Stimulated activated CD4-positive, alpha-beta T cell treated with anti-CD3 and anti-CD28 coated beads, TNF-alpha, amount 100 ng/mL, for 24 hours (primary cell): ENCODE measurements around the gene KCNAB2.

ENCODE experiments used
- DNase-seq, 3 experiments: peaks; one replicate each; pipeline ENCODE4 v3.0.0-alpha.2; 2020; ENCODE audit warnings: low read depth in 3 of 3

Gene KCNAB2

DNA sequence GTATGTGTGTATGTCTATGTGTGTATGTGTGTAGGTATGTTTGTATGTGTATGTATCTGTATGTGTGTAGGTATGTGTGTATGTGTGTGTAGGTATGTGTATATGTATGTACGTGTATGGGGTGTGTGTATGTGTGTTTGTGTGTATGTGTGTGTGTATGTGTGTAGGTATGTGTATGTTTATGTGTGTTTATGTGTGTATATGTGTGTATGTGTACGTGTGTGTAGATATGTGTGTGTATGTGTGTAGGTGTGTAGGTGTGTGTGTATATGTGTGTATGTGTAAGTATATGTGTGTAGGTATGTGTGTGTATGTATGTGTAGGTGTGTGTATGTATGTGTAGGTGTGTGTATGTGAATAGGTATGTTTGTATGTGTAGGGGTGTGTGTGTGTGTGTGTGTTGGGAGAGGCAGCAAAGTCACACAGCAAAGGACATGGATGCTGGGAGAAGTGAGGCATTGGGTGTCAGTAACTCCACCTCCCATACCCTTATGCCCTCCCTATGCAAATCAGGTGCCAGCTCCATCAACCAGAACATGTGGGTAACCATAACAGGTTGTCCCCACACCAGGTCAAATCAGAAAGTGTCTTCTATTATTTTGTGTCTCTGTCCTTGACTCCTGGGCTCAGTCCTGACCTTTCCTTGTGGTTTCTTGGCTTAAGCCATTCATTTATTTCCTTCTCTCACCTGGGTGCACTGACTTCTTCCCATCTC, 15.0 kb upstream of the KCNAB2 start:
- no peak for DNase-seq

DNA sequence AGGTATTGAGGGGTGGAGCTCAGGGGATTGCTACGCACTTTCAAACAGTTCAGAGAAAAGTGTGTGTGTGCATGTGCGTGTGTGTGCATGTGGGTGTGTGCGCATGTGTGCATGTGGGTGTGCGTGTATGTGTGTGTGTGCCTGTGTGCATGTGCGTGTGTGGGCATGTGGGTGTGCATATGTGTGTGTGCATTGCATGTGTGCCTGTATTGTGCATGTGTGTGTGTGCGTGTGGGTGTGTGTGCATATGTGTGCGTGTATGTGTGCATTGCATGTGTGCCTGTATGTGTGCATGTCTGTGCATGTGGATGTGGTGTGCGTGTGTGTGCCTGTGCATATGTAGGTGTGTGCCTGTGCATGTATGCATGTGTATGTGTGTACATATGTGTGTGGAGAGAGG, 12.6 kb upstream of the KCNAB2 start:
- DNase-seq: no peak

DNA sequence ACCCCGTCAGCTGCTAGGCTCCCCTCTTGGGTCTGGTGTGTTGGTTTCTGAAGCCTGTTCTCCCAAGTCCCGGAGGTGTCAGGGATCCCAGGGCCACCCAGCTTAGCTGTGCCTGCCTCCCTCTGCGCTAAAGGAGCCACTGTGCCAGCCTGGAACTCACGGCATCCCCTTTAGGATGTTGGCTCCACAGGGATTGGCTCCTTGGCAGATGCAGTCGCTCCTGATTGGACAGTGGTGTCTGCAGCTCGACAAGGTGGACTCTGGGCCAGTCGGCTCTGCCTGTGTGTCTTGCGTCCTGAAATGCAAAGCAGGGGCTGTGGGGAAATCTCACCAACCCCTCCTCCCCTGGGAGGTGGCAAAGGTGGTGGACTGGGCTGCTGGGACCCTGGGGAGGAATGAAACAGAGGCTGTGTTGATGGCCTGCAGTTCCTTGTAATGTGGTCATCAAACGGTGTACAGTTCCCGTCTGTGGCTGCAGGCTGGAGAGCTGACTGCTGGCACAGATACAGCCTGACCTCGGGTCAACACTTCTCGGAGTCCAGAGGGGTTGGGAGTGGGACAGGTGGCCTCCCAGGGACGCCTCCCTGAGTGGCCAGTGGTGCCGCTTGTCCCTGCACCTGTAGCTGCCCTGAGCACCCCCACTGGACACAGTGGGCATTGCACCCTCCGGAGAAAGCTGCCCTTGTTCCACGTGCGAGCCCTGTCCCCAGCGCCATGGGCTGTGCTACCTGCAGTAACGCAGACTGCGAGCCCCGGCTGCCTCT, 11.5 kb upstream of the KCNAB2 start:
- DNase-seq: no peak

DNA sequence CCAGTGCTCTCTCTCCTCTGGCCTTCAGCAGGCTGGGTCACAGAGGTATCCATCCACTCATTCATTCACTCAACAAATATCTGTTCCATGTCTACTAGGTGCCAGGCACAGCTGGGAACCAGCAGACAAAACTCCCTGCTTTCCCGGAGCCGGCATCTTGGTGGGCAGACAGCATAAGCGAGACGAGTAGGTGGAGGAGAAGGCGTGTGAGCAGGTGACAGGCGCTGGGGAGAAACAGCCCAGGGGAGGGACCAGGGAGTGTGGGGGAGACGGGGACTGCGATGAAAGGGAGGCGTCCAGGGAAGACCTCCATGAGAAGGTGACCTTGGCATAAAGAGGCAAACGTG, 11.0 kb upstream of the KCNAB2 start:
- no peak for DNase-seq

DNA sequence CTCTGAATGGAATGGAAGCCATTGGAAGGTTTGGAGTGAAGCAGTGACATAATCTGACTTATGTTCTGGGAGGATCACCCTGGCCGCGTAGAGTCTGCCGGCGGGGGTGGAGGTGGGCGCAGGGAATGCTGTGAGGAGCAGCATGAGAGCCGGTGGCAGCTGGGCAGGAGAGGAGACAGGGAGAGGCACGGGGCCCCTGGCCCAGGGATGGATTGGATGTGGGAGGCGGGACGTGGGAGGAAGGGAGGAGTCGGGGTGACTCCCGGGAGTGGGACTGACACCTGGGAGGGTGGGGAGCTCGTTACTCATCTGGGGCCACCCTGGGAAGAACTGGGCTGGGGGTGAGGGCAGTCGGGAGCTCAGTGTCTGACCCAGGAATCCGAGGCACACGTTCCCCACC, 10.4 kb upstream of the KCNAB2 start:
- no peak for DNase-seq

DNA sequence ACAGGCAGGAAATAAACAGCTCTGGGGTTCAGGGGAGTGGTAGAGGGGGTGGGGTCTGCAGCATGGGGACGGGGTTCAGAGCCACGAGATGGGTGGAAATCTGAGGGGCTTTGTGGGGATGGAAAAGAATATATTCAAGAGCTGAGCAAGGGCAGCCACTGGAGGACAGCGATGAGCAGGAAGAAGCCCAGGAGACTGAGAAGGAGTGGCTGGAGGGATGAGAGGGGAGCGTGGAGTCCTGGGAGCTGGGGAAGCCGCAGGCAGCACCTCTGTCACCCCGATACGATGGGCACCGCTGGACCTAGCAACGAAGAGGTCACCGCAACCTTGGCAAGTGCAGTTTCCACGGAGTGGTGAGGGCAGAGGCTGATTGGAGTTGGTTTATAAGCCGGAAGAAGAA, 10.0 kb upstream of the KCNAB2 start:
- no peak for DNase-seq

DNA sequence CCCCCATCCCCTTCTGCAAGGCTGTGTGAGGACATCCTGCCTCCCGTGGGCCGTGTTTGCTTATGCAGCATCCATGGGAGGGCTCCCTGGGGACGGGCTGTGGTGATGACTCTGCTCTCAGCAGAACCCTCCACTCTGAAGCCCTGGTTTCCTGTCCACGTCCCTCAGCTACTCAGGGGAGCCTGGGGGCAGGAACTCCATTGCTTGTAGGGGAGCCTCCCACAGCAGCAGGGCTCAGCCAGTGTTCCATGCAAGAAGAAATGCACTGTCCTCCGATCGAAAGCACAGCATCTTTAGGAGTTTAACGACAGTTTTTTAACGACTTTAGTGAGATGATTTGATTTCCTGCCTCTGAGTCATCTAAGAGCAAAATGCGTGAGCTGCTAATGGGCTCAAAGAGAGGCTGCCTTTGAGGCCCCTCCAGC, 8.3 kb upstream of the KCNAB2 start:
- no peak for DNase-seq

DNA sequence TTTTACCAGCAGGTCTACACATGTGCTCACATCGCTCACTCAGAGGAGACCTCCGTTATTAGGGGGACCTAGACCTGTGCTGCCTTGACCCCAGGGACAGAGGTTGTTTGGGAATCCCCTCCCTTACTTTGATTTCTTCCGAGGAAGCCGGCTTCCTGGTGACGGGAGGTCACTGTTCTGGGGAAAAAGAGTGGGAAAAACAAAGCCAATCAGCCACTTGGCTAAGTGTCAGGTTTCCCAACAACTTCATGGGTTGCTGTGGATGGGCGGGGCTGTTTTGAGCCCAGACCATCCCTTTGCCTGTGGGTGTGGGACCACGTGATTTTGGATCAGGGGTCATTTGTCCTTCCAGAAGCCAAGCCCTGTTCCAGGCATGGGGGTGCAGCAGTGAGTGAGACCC, 7.1 kb upstream of the KCNAB2 start:
- no peak for DNase-seq

DNA sequence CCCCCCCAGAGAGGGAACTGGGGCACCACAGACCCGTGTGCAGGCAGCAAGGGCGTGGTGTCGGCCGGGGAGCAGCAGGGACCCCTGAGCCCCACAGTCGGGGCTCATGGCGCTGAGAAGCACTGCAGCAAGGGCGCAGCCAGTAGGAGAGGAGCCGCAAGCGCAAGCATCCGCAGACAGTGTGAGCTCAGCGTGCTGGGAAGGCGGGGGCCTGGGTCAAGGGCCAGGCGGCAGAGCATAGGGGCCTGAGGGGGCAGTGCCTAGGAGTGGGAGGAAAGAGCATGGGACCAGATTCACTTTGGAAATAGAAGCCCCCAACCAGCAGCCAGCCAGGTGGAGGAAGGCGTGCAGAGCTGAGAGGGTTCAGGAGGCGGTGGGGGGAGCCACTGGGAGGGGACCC, 6.7 kb upstream of the KCNAB2 start:
- no peak for DNase-seq

DNA sequence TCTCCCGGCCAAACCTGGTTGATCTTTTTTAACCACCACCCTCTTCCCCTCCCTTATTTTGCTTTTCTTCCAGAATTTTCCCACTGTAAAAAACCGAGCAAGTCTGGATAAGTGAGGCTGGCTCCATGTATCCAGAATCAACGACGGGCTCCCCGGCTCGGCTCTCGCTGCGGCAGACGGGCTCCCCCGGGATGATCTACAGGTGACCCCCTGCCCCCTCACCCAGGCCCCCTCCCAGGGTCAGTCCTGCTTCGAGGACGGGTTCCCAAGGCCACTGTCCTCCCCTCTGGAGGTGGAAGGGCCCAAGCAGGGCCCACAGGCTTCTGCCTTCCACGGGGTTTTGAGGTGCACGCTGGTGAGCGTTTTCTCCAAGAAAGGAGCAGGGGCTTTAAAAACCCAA, 5.2 kb upstream of the KCNAB2 start:
- DNase-seq: no peak

DNA sequence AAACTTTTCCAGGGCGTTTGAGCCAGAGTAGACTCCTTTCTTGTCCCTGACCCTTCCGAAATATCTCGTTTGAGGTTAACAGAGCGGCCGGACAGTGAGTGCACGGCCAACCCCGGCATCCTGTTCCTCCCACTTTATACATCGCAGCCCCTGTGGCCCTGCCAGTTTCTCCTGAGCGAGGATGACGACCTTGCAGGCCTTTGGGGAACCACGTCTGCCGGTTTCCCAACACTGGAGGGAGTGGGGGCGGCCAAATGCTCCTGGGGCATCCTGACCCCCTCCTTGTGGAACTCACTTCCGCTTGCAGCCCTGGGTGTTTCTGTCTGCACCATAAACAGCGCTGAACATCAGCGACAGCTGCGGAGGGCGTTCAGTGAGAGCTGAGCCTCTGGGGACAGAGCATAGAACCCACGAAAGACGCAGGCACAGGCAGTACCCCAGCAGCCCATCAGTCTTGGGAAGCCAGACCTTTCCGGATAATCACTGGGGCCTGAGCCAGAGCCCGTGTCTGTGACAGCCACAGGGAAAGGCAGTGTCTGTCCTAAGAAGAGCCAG, 4.8 kb upstream of the KCNAB2 start:
- no peak for DNase-seq

DNA sequence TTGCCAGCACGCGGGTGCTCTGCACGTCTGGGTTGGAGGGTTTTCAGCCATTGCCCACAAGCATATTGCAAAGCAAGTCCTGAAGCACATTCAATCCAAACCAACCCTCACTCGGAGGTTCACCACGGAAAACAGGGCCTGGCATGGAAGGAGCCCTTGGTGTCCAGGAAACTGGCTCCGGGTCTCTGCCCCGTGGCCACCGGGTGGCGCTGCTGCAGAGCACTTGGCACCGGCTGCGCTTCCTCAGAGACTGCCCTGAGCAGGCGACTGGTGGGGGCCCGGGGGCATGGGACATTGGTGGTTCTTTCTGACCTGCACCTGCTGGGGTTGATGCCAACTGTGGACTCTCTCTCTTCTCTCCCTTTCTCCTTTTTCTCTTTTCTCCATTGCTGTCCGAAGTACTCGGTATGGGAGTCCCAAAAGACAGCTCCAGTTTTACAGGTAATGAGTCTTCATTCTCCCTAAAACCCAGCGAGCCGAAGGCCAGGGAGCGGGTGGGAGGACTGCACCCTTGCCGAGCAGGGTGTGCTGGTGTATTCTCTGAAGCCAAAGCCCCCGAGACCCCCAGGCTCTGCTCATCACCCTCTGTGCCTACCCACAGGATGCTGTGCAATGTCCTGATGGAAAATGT, 4.1 kb upstream of the KCNAB2 start:
- DNase-seq: no peak

DNA sequence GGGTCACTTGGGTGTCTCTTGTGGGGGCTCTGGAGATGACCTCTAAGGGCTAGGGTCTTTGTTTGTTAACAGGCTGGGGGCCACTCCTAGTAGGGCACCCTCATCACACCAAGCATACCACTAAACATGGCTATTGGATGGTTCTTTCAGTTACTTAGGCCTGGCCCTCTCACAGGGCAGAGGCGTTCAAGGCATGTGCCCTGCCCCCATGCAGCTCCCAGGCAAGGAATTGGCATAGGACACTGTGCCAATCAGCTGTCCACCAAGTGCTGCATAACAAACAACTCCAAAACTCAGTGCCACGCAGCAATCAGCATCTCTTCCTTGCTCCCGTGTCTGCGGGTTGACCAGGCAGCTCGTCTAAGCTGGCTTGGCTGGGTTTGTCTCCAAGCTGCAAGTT, 2.1 kb upstream of the KCNAB2 start:
- DNase-seq: no peak

DNA sequence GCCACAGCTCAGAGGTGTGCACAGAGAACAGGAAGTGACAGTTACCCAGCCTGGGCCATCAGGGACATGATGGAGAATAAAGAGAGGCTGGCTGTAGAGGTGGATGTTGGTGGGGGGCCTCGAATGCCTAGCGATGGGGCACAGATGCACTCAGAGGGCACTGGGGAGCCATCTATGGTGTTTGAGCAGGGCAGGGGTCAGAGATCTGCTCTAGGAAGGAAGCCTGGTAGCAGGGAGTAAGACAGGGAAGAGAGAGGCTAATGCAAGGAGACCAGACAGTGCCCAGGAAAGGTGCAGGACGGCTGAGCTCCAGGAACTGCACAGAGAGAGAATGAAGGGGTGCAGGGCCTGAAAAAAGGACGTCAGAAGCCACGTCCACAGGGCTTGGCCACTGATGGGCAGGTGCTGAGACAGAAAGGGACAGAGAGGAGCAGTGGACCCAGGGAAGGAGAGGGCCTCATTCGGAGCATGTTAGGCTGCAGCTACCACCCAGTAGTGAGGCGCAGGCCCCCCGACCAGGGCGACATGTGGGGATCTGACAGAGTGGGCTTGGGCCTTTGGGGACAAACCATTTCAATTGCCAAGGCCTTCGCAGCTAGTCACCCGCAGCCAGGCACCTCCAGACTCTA, 1.1 kb upstream of the KCNAB2 start:
- DNase-seq: no peak

DNA sequence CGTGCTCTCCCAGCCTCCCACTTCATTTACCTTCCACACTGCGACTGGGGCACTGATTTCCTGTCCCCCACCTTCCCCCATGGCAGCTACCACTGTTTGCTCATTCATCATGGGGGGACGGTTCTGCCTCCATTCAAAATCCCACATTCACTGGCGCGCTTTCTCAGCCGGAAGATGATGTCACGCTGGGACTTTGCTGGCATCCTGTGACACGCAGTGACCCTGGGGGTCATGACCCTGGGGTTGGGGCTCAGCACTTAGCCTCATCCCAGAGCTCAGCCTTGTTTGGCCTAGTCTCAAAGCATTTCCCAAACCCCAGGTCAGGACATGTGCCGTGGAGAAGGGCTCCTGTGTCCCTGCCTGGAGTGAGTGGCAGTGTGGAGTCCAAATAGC, 582 bp upstream of the KCNAB2 start:
- DNase-seq: no peak

DNA sequence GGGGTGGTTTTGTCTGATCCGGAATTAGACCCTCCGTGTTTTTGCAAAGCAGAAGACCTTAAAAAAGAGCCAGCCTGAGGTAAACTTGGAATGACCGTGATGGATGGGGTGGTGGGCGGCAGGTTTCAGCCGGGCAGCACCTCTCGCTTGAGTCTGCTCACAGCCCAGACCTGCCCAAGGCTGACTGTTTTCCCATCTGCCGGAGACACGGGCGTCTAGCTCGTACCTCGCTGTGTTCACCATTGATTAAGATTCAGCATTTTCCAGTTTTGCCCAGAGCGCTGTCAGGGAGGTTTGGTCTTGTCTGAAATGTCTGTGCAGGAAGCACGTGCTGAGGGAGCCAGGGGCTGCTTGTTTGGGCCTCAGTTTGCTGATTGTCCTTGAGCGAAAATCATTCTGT, 591 bp downstream of the KCNAB2 start:
- DNase-seq: no peak

DNA sequence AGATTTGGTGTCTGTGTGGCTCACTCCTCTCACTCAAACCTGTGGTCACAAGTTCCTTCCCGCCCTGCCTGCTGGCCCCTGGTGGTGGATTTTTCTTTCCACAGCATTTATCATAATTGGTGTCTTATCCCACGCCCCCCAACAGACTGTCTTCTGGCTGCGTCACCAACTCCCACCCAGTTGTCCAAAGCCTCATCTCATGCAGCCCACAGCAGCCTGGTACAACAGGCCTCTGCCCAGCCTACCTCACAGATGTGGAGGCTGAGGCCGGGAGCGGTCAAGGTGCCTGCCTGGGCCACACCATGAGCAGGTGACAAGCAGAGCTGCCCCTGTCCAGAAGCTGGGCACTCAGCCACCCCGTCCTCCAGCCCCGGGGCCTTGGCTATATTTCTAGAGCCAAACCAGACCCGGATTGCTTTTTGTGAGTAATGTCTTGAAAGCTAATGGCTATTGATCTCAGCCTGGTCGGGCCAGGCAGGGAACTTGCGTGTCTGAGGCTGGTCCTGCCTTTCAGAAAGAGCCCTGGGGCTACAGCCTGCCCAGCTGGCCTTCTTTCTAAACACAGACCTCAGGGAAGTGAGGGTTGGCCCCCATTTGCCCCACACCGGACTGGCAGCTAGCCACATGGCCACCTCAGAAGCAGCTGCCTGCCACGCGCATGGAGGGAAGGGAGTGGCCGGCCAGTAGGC, 2.6 kb downstream of the KCNAB2 start:
- DNase-seq: no peak

DNA sequence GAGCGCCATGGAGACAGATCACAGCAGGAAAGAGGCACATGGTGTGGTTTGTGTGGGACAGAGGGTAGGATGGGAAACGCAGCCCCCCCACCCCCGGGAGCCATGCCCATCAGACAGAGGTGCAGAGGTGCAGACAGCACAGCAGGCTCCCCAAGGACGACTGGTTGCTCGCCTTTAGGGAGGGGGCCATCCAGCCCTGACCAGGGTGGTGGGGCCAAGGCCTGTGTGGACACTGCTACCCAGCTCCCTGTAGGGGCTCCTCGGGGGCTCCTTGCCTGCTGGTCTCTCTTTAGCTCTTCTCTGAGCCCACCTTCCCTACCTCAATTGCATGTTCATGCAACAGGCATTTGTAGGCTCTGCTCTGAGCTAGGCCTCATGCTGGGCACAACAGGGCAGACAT, 3.7 kb downstream of the KCNAB2 start:
- DNase-seq: no peak

DNA sequence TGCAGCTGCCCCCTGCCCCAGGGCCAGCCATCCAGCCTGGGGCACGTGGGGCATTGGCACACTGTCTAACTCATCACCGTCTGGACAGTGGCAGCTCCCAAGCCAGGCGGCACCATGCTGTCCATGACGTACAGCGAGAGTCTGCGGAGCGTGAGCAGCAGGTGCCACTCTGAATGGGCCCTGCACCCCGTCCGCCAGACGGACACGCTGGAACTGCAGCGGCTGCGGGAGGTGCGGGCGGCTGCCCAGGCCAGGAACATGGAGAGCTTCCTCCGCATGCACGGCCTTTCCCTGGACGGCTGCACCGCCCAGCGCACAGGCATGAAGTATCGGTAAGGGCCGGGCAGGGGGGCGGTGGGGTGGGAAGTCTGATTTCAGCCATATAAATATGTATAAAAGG, 5.7 kb downstream of the KCNAB2 start:
- DNase-seq: no peak

DNA sequence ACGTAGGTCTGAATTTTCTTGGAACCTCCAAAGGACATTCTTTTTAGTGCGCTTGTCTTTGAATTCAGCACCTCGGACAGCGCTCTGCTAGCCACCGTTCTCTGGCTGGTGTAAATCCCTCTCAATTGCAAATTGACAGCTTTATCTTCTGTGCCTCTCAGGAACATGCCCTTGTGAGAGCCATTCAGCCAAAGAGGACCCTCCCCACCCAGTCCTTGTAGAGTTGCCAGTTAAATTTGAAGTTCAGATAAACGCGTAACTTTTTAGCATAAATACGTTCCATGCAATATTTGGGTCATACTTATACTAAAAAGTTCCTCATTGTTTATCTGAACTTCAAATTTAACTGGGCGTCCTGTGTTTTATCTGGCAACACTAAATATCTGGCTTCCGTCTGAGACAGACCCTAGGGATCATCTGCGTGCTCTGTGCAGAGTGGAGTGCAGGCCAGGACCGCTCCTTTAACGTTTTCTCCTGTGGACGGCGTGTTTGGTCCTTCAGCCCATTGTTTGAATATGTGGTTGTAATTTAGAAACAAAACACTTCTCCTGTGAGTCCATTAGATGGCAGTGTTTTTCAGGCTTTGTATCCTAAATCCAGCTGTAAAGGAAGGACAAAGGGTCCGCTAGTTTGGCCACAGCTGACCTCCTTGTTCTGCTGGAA, 7.0 kb downstream of the KCNAB2 start:
- peak in 1 of 3 experiments; percentile 24 for DNase-seq

DNA sequence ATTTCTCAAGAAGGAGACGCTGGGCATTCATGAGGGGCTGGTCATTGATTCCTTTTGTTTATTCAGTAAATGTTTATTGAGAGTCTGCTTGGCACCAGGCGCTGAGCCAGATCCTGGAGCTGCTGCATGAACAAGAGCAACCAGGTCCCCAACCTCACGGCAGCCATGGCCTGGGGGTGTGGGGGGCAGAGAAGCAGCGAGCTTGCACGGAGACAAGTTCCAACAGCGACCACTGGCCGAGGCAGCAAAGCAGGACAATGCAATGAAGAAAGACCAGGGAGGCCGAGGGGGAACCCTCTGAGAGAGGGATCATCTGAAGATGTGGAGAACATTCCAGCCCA, 7.5 kb downstream of the KCNAB2 start:
- DNase-seq: no peak
